DMS79 (cell line): ENCODE results near the gene CA9.

Source experiments
- DNase-seq: peaks from one replicate; lab custom pipeline; 2025; lab: John Stamatoyannopoulos, UW

The CA9 gene

DNA sequence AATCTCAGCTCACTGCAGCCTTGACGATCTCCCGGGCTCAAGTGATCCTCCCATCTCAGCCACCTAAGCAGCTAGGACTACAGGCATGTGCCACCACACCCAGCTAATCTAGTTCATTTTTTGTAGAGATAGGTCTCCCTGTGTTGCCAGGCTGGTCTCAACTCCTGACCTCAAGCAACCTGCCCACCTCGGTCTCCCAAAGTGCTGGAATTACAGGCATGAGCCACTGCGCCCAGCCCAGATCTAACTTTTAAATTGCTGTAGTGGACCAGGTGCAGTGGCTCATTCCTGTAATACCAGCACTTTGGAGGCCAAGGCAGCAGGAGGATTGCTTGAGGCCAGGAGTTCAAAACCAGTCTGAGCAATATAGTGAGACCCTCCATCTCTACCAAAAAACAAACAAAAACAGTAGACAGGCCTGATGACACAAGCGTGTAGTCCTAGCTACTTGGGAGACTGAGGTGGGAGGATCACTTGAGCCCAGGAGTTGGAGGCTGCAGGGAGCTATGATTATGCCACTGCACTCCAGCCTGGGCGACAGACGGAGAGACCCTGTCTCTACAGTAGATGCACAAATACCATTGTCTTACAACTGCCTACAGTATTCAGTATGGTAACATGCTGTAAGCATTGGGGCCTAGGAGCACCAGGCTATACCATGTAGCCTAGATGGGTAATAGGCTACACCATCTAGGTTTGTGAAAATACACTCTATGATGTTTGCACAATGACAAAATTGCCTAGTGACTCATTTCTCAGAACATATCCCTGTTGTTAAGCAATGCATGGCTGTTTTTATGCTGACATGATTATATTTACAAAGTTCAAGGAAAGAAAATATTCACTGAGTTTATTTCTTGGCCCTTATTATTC lies 21.5 kb upstream of the CA9 start:
- no peak for DNase-seq

DNA sequence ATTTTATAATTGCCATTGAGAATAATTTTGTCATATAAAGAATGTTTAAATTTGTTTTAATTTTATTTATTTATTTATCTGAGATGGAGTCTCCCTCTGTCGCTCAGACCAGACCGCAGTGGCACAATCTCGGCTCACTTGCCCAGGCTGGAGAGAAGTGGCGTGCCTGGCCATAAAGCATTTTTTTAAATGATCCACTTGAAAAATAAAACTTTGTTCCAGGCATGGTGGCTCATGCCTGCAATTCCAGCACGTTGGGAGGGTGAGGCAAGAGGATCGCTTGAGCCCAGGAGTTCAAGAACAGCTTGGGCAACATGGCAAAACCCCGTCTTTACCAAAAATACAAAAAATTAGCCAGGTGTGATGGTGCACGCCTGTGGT lies 20.9 kb upstream of the CA9 start:
- DNase-seq, result no peak

GRCh38 chr9:35653611-35654010 lies 20.1 kb upstream of the CA9 start:
- no peak for DNase-seq

- DNase-seq, result no peak
These were observed 17.4 kb upstream of the CA9 start for GRCh38 chr9:35656348-35656747.

GRCh38 chr9:35656831-35657545 lies 16.7 kb upstream of the CA9 start:
- DNase-seq, result peak; percentile 33

GRCh38 chr9:35657546-35658136 lies 16.1 kb upstream of the CA9 start, which contains the start of gene RMRP:
Gene RMRP, minus strand, starts transcription at chr9:35658019.
- DNase-seq, result peak; percentile 98

DNA sequence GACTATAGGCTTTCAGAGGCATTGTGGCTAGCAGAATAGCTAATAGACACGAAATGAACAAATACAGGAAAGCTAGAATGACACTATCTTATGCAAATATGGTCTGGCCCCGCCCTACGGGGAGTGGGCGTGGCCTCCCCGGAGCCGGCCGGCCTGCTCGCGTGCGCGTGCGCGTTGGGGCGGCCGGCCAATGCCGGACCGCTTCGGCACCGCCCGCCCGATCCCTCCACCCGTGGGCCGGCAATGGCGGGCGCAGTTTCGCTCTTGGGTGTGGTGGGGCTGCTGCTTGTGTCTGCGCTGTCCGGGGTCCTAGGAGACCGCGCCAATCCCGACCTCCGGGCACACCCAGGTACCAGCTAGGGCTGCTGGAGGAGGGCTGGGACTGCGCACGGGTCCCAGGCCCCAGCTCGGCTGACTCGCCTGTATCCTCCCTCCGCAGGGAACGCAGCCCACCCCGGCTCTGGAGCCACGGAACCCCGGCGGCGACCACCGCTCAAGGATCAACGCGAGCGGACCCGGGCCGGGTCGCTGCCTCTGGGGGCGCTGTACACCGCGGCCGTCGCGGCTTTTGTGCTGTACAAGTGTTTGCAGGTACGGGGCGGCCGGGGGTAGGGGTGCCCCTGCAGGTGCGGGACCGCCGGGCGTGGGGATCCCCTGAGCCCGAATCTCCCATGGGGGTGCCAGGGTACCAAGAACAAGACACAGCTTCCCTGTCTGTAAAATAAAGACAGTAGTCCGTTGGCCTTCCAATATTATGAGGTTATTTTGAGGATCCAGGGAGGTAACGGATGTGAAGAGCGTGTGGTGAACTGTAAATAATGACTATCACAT lies 15.4 kb upstream of the CA9 start, which contains the start of gene CCDC107:
CCDC107 (plus strand) TSS at position 156 of the 831 bp plus-strand sequence; CDS start at position 244, 88 bp downstream.
- DNase-seq, result peak; percentile 57

DNA sequence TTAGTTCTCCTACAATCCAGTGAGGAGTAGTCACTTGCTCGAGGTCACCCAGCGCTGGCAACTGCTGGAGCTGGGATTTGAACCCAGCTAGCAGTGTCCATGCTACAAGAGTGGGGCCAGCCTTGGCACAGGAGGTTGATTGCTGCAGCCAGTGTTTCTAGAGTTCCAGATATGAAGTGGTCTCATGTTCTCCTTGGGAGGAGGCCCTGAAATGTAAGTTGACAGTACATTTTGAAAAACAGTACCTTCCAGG lies 14.8 kb upstream of the CA9 start:
- peak; percentile 13 for DNase-seq

- DNase-seq, result no peak
These were observed 14.4 kb upstream of the CA9 start for GRCh38 chr9:35659340-35659739.

DNA sequence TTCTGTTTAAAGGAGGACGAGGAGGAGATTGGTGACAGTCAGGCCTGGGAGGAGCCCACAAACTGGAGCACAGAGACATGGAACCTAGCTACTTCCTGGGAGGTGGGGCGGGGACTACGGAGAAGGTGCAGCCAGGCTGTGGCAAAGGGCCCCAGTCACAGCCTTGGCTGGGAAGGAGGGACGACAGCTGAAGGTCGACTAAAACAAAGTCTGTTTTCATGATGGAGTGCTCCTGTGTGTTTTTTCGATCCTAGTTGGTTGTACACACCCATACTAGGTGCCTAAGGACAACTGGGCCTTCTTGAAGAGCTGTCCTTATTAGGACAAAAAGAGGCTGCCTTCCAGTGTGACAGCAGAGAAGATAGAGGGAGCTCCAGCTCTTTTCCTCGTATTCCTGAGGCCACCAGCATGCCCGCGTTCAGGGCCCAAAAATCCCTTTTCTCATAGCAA lies 12.7 kb upstream of the CA9 start:
- no peak for DNase-seq

DNA sequence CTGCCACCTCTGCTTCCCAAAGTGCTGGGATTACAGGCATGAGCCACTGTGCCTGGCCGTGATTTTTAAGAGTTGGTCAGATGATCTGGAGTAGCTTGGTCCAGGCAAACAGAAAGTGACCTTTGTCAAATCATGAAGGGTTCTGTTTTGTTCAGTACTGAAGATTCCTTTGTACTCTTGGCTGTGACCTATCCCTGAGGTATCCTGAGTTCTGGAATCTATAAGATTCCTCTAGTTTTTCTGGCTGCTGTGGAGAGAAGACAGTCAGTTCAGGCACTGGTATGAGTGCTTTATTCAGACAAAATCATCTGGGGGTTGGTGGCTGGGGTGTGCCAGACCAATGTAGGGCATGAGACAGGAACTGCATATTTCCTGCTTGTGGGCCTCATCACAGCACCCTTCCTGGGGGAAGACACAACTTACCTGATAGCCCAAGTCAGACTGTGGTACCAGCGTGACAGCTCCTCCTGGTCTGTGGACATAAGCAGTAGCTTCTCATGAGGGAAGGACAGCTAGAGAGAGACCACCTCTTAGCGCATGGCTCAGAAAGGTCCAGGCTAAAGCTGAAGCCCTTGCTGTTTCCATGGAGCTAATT lies 11.9 kb upstream of the CA9 start:
- DNase-seq, result no peak

DNA sequence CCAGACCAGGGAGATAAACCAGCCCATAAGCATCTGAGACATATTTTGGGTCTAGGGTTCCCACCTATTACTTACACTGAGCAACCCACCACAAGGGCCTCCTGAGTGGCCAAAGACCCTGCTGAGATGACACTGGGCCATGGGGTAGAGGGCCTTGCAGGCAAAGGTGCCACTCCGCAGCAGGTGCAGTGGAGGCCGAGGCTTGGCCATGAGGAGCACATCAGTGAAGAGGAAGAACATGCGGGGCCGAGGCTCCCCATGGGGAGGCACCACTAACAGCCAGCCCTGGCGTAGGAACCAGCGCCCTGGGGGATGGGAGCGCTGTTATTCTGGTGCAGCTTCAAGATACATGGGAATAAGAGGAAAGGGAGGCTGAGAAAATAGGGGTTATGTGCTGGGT lies 11.3 kb upstream of the CA9 start:
- no peak for DNase-seq

GRCh38 chr9:35664531-35665470 lies 8.9 kb upstream of the CA9 start, which contains the start of gene ARHGEF39:
Gene ARHGEF39, minus strand, starts transcription at chr9:35665195. Its CDS starts 26 bp downstream, at chr9:35665169.
- DNase-seq, result peak; percentile 74

DNA sequence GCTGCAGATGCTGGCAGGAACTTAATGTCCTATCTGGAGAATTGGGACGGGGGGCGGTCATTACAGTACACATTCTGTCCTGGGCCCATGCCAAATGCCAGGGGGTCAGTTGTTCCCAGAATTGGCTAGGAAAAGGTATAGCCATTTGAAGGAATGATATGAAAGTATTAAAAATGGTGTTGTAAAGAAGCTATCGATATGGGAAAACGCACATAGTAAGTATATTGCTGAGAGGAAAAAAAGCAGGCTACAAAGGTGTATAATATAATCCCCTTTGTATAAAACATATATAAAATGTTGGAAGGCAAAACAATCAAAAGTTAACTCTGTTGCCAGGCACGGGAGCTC lies 8.3 kb upstream of the CA9 start:
- DNase-seq, result no peak

DNA sequence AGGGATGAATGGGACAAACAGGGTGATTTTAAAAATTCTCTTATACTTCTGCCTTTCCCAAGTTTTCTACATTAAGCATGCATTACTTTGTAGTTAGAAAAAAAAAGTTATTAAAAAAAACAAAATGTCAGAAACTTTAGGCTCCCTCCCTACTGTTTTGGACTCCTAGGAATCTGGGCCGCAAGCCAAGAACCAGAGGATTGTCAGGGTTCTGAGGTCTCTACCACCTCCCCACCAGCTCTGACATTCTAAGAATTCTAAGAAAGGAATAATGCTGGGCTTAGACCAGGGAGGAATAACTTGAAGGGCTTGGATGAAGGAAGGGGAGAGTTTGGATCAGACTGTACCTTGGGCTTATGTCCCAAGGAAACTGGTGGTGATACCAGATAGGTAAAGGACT lies 7.7 kb upstream of the CA9 start:
- no peak for DNase-seq

GRCh38 chr9:35666549-35666948 lies 7.2 kb upstream of the CA9 start:
- no peak for DNase-seq

GRCh38 chr9:35667939-35668338 lies 5.8 kb upstream of the CA9 start:
- no peak for DNase-seq

DNA sequence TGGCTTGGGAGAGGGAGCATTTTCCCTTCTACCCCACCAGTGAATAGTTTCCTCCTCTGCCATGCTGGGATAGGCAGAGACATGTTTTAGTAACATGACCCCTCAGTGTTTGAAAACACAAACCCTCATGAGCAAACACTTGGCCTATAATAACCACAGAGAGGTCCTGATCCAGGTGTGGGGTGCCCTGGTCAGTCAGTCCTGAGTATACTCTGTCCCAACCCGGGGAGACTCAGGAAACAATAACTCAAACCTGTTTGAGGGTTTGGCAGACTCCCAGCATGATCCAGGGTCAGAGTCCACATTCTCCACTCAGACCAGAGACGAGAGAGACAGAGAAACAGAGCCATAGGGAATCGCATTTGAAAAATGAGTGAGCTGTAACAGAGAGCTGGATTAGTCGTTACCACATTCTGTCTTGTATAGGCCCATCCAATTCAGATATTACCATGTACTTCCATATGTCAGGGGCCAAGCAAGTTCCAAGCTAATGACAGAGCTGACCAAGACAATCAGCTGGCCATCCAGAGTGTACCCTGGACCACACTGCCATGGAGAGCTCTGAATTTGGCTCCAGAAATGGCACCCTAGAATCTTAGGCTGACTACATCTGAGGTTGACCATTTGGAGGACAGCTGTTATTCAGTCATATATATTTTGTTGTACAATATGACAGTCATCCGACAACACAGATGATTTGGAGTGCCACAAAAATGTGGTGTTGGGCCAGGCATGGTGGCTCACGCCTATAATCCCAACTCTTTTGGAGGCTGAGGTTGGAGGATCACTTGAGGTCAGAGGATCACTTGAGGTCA lies 4.2 kb upstream of the CA9 start:
- no peak for DNase-seq

GRCh38 chr9:35674025-35674361 lies 265 bp downstream of the CA9 start:
- DNase-seq, result no peak

DNA sequence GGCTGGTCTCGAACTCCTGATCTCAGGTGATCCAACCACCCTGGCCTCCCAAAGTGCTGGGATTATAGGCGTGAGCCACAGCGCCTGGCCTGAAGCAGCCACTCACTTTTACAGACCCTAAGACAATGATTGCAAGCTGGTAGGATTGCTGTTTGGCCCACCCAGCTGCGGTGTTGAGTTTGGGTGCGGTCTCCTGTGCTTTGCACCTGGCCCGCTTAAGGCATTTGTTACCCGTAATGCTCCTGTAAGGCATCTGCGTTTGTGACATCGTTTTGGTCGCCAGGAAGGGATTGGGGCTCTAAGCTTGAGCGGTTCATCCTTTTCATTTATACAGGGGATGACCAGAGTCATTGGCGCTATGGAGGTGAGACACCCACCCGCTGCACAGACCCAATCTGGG lies 1.5 kb downstream of the CA9 start:
- DNase-seq, result no peak
